ENCODE measurements around the gene BORCS6. TPM values are rescaled to one million over a fixed set of nuclear protein-coding genes. Genes with fewer than 3 reads are reported as not detected.
A peak's percentile ranks its signal among the peaks of the same experiment; 100 is the strongest.

The BORCS6 gene
- total RNA-seq, 2 experiments from 2014 or later, result 5.1 to 5.2 TPM

GRCh38 chr17:8164815-8165131 lies 25.2 kb downstream of the BORCS6 start:
- Mint-ChIP-seq H3K27me3 (no peaks in the 10 kb centered on the region), H3K4me1 (peaks cover 42% of the 10 kb centered on the region), H3K4me3 (peak overlapping the region; percentile 86), H3K9me3 (no peaks in the 10 kb centered on the region), H3K36me3 (peaks cover 15% of the 10 kb centered on the region), H3K27ac (peak overlapping the region; percentile 99)
- no peak for DNase-seq

- peak overlapping the region; percentile 86 for H3K4me3 Mint-ChIP-seq
- peak; percentile 76 for DNase-seq
- no peaks in the 10 kb centered on the region for H3K27me3 Mint-ChIP-seq
- H3K4me1 Mint-ChIP-seq, result peaks cover 47% of the 10 kb centered on the region
- peak overlapping the region; percentile 99 for H3K27ac Mint-ChIP-seq
- no peaks in the 10 kb centered on the region for H3K9me3 Mint-ChIP-seq
- H3K36me3 Mint-ChIP-seq, result peaks cover 16% of the 10 kb centered on the region
Measured at GRCh38 chr17:8163978-8164814, 25.8 kb downstream of the BORCS6 start.

- Mint-ChIP-seq H3K9me3 (no peaks in the 10 kb centered on the region), H3K36me3 (peaks cover 20% of the 10 kb centered on the region), H3K4me1 (peaks cover 54% of the 10 kb centered on the region), H3K27ac (peak overlapping the region; percentile 99), H3K27me3 (no peaks in the 10 kb centered on the region), H3K4me3 (peak overlapping the region; percentile 86)
- DNase-seq, result peak; percentile 40
Measured at GRCh38 chr17:8162997-8163977, 26.7 kb downstream of the BORCS6 start.

- peak; percentile 90 for DNase-seq
- Mint-ChIP-seq H3K27me3 (no peaks in the 10 kb centered on the region), H3K4me3 (peak within 1 kb of the TSS; percentile 86), H3K4me1 (peaks cover 55% of the 10 kb centered on the region), H3K36me3 (peaks cover 22% of the 10 kb centered on the region), H3K9me3 (no peaks in the 10 kb centered on the region), H3K27ac (peak within 1 kb of the TSS; percentile 99)
Measured at GRCh38 chr17:8162233-8162996, 27.6 kb downstream of the BORCS6 start, which contains the start of gene VAMP2. VAMP2 (minus strand) TSS chr17:8162948; CDS start chr17:8162879, 69 bp downstream.

- DNase-seq, result no peak
- H3K4me1 Mint-ChIP-seq, result peaks cover 55% of the 10 kb centered on the region
- H3K27me3 Mint-ChIP-seq, result no peaks in the 10 kb centered on the region
- peak overlapping the region; percentile 89 for H3K27ac Mint-ChIP-seq
- peak overlapping the region; percentile 84 for H3K4me3 Mint-ChIP-seq
- peaks cover 22% of the 10 kb centered on the region for H3K36me3 Mint-ChIP-seq
- H3K9me3 Mint-ChIP-seq, result no peaks in the 10 kb centered on the region
Measured at GRCh38 chr17:8161289-8162232, 28.4 kb downstream of the BORCS6 start.

- H3K4me1 Mint-ChIP-seq, result peaks cover 55% of the 10 kb centered on the region
- peak overlapping the region; percentile 89 for H3K27ac Mint-ChIP-seq
- peak overlapping the region; percentile 84 for H3K4me3 Mint-ChIP-seq
- no peaks in the 10 kb centered on the region for H3K27me3 Mint-ChIP-seq
- no peaks in the 10 kb centered on the region for H3K9me3 Mint-ChIP-seq
- H3K36me3 Mint-ChIP-seq, result peaks cover 22% of the 10 kb centered on the region
- no peak for DNase-seq
Measured at GRCh38 chr17:8160741-8161221, 29.2 kb downstream of the BORCS6 start.

GRCh38 chr17:8160224-8160577 lies 29.8 kb downstream of the BORCS6 start:
- H3K9me3 Mint-ChIP-seq, result no peaks in the 10 kb centered on the region
- H3K27ac Mint-ChIP-seq, result peak overlapping the region; percentile 89
- no peak for DNase-seq
- H3K36me3 Mint-ChIP-seq, result peaks cover 22% of the 10 kb centered on the region
- H3K27me3 Mint-ChIP-seq, result no peaks in the 10 kb centered on the region
- H3K4me1 Mint-ChIP-seq, result peaks cover 58% of the 10 kb centered on the region
- H3K4me3 Mint-ChIP-seq, result peak overlapping the region; percentile 8

GRCh38 chr17:8159459-8160223 lies 30.3 kb downstream of the BORCS6 start:
- H3K4me3 Mint-ChIP-seq, result peak overlapping the region; percentile 61
- peaks cover 58% of the 10 kb centered on the region for H3K4me1 Mint-ChIP-seq
- H3K27ac Mint-ChIP-seq, result peak overlapping the region; percentile 89
- DNase-seq, result no peak
- no peaks in the 10 kb centered on the region for H3K27me3 Mint-ChIP-seq
- H3K9me3 Mint-ChIP-seq, result no peaks in the 10 kb centered on the region
- H3K36me3 Mint-ChIP-seq, result peaks cover 22% of the 10 kb centered on the region

- Mint-ChIP-seq H3K9me3 (no peaks in the 10 kb centered on the region), H3K27me3 (no peaks in the 10 kb centered on the region), H3K36me3 (peaks cover 22% of the 10 kb centered on the region), H3K4me3 (peak overlapping the region; percentile 6), H3K4me1 (peaks cover 56% of the 10 kb centered on the region), H3K27ac (peak overlapping the region; percentile 80)
- no peak for DNase-seq
Measured at GRCh38 chr17:8159032-8159400, 31.0 kb downstream of the BORCS6 start.

- Mint-ChIP-seq H3K9me3 (no peaks in the 10 kb centered on the region), H3K36me3 (peaks cover 23% of the 10 kb centered on the region), H3K4me3 (peak overlapping the region; percentile 6), H3K27me3 (no peaks in the 10 kb centered on the region), H3K27ac (peak overlapping the region; percentile 80), H3K4me1 (peaks cover 56% of the 10 kb centered on the region)
- DNase-seq, result peak; percentile 82
Measured at GRCh38 chr17:8158267-8159031, 31.5 kb downstream of the BORCS6 start.

GRCh38 chr17:8156246-8156992 lies 33.6 kb downstream of the BORCS6 start:
- H3K36me3 Mint-ChIP-seq, result peaks cover 26% of the 10 kb centered on the region
- H3K27me3 Mint-ChIP-seq, result no peaks in the 10 kb centered on the region
- no peak overlapping the region for H3K27ac Mint-ChIP-seq
- H3K4me1 Mint-ChIP-seq, result peaks cover 63% of the 10 kb centered on the region
- peak; percentile 100 for DNase-seq
- H3K4me3 Mint-ChIP-seq, result no peak overlapping the region
- H3K9me3 Mint-ChIP-seq, result no peaks in the 10 kb centered on the region

- H3K36me3 Mint-ChIP-seq, result peaks cover 21% of the 10 kb centered on the region
- DNase-seq, result no peak
- peaks cover 59% of the 10 kb centered on the region for H3K4me1 Mint-ChIP-seq
- H3K4me3 Mint-ChIP-seq, result no peak overlapping the region
- H3K27ac Mint-ChIP-seq, result no peak overlapping the region
- no peaks in the 10 kb centered on the region for H3K27me3 Mint-ChIP-seq
- no peaks in the 10 kb centered on the region for H3K9me3 Mint-ChIP-seq
Measured at GRCh38 chr17:8155996-8156245, 34.1 kb downstream of the BORCS6 start.
